NCI-H774 (cell line): Measurements from ENCODE around the gene CFAP221.

Source experiments
- DNase-seq: peaks from one replicate; lab custom pipeline; 2025; lab: John Stamatoyannopoulos, UW

The CFAP221 gene

DNA sequence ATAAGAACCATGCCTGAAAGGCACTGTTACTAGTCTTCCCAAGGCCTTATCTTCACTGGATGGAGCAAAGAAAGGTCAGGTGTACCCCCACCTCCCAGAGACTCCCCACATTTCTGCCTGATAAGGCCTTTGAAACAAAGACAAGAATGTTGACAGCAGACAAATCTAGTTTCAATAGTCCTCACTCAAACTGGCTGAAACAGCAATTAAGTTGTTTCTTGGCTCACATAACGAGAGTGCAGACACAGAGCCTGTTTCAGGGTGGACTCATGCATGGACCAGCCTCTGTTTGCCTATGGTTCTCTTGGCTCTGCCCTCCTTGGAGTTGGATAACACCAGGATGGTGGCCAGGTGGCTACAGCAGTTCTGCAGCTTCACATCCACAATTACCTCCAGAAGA, 7.5 kb upstream of the CFAP221 start:
- DNase-seq: no peak

DNA sequence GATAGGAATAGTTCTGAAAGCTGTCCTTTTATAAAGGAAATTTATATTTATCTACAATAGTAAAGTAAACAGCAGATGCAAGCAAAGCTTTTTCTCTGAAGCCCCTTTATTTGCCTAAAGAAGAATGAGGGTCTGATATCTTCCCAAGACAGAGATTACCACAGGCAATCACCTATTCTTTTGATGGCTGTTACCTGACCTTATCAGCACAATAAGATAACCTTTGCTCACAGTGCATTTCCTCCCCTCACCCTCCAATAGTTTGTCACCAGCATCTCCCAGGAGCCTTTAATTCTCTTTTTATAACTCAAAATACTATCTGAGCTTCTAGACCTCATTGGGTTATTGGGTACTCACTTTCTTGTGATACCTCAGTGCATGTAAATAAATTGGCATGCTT, 6.5 kb upstream of the CFAP221 start:
- no peak for DNase-seq

DNA sequence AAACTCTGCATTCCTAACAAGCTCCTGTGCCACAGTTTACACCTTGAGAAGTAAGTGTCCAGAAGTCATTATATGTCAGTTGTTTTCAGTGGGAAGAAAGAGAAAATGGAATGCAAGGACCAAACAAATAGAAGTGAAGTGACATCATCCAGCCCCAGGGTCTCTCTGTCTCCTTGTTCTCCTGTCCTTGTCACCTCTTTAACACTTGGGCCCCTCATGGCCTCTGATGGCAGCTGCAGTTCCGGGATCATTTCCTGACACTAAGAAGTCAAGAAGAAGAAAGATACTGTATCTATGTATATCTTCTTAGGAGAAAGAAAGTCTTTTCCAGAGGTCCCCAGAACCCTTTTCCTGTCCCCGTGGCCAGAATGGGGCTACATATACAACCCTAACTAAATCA, 2.8 kb upstream of the CFAP221 start:
- no peak for DNase-seq

DNA sequence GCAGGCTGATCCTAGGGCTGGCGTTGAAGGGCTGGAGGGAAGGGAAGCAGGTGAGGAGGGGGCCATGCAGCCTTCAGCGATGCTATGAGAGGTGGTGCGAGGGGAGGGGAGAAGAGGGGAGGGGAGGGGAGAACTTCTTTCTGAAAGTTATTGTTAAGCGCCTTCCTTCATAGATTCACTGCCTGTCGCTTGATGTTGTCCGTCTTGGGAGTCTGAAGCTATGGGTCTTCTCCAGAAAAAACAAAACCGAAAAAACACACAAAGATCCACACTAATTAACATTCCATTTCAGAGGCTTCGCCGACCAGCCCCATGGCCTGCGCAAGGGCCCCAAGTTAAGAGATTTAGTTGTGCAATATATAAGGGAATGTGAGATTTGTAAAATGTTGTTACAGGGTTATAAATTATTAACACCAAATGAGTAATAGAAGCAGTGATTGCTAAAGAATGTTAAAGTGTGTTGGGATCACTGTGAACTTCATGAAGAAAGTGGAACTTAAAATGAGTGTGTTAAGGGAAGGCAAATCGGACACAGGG, 758 bp downstream of the CFAP221 start:
- no peak for DNase-seq

DNA sequence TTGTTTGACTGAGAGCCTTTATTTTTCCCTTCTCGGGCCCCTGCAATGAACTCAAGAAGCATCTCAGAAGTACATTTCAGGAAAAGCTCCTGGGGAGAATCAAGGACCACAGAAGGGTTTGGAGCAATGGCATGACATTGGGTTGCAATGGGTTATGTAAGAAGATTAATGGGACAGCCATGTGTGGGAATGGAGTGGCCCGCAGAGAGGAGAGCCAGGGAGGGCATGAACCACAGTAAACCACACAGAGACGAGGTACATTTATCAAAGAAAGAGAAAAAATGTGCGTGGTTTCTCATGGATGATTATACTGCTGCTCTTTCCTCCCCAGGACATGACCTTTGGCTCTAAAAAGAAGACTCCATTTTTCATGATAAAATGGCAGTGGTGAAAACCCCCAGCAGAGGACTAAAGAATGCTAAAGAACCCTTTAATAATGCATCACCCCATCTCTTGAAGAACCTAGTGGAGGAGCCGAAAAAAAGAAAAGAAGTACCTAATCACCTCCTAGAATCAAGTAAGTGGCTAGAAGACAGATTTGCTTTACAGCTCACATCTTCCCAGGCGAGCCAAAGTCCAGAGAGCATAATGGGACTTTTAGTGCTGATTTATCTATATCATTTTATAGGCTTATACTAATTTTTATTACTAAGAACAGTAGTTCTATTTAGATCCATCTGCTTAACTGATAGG, 1.7 kb downstream of the CFAP221 start:
- no peak for DNase-seq

DNA sequence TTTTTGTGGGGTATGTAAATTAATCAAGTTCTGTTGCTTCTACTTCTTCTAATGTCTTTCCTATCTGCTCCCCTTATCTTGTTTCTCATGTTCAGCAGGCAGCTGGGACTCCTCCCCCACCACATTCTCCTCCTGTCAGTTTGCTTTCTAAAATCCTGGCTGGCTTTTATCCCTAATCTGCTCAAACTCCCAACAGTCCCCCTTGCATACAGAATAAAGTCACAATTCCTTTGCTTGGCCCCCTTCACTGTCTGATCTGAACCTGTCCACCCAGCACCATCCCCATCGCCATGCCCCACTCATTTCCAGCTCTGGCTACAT, 2.2 kb downstream of the CFAP221 start:
- no peak for DNase-seq

DNA sequence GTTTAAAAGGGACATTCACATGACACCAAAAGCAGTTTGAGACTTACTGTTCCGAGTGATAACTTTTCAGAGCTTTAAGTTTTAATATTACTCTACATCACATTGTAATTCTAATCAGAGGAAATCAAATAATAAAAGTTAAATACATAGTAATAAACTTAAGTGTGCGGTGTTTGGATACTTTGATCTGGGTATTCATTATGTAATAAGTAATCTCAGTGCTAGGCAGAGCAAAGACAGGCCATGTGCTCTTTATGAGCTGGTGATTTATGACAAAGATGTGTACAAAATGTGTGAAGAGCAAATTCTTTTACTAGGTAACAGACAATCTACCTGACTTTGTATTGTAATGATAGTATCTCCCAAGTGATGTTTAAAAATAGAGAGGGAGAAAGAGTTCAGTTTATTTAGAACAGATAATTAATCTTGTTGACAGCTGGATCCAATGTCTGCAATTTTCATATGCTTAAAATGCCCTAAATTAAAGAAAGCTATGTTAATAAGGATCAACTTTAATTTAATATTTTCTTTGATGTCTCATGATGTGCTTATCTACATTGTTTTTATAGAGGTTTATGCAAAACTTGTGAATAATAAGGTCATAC, 4.4 kb downstream of the CFAP221 start:
- no peak for DNase-seq

DNA sequence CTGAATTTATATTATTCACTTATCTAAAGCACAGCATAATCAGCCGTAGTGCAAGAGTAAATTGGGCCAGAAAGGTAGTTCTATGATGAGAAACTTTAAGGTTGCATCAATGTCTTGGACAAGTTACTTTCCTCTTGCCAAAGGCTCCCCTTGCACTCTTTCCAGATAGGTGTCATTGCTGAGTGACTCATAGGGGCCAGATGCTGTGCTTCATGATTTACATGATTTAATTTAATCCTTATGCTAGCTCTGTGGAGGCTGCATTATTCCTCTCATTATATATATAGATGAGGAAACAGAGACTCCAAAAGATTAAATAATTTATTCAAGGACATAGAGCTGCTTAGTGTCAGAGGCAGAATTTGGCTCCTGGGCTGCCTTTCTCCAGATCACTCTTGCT, 5.0 kb downstream of the CFAP221 start:
- DNase-seq: no peak

DNA sequence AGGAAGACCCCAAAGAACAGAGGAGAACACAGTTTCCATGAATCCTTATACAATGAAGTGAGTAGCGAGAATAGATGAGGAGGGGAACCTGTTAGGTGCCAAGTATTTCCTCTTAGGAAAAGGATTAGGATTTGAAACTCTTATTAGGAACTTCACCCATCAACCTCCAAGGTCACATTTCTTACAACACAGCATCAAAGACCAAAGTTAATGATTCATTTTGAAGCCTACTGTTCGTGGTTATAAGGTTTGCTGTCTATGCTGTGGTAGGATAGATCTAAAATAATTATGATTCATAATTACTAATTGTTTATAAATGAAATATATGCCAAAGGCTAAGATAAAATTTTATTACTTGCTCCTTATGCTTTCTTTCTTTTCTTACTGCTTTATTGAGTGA, 6.1 kb downstream of the CFAP221 start:
- DNase-seq: no peak

DNA sequence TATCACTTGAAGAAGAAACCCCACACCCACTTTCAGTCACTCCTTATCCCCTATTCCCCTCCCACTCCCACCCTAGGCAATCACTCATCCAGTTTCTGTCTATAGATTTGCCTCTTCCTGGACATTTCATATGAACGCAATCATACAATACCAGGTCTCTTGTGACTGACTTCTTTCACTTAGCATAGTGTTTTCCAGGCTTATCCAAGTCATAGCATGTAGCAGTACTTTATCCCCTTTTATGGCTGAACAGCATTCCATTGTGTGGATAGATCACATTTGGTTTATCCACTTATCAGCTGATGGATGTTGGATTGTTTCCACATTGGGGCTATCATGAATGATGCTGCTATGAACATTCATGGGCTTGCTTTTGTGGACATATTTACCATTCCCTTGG, 6.6 kb downstream of the CFAP221 start:
- no peak for DNase-seq

DNA sequence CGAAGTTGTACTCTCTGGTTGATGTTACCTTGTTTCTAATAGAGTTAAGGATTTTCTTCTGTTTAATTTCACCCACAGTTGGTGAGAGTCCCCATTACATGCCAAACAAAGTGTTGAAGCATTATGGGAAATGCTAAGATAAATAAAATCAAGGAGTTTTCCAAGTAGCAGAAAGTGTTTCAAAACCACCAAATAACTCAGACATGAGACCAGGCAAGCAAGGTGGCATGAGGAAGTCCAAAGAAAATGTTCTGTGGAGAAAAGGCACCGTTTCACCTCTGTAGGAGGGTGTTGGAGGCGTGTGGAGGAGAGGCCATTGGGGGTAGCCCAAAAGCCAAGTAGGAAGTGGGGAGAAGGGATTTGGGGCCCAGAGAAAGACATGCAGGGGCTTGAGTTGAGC, 8.7 kb downstream of the CFAP221 start:
- no peak for DNase-seq

DNA sequence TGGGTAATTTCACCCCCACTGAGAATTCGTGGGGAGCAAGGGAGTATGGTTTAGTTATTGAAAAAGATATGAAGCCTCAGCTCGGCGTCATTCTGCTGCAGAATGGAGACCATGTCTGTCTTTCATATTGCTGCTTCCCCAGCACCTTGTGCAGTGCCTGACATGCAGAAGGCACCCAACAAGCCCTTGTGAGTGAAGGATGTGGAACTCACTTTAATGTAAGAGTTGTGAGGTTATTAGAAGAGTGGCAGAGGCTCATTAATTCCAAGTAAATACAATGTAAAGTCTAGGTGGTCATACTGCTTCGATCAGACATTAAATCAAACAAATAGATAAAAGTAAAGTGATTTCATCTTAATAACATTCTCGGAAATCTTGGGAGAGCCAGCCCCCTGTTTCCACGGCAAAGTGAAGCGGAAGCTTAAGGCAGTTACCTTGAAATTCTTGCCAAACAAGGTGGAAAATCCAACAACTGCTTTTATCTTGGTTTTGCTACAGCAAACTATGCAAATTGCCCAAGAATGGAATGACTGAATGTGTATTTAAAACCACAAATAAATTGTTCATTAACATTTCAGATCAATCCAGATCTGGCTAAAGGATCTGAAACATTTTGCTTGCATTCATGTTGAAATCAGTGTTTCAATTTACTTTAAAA, 9.6 kb downstream of the CFAP221 start:
- DNase-seq: no peak

DNA sequence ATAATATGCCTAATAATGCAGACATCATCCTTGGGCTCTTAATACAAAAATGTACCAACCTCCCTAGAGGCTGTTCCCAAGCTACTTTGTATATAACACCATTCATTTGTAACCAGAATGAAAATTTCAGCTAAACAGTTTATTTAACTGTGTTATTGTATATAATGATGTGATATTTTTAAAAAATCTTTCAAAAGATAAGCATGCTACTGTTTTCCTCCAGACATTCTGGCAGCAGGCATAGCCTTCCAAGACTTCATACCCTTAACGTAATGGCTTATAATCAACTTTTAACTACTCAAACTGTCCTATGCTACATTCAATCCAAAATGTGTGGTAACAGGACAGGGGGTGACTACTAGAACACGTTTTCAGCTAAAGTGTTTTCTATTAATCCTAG, 21.2 kb downstream of the CFAP221 start:
- no peak for DNase-seq

DNA sequence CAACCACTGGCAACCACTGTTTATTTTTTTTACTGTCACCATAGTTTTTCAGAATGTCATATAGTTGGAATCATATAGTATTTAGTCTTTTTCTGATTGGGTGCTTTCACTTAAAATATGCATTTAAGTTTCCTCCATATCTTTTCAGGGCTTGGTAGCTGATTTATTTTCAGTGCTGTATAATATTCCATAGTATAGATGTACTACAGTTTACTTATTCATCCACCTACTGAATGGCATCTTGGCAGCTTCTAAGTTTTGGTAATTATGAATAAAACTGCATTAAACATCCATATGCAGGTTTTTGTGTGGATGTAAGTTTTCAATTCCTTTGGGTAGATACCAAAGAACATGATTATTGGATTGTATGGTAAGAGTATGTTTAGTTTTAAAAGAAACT, 23.0 kb downstream of the CFAP221 start:
- no peak for DNase-seq

DNA sequence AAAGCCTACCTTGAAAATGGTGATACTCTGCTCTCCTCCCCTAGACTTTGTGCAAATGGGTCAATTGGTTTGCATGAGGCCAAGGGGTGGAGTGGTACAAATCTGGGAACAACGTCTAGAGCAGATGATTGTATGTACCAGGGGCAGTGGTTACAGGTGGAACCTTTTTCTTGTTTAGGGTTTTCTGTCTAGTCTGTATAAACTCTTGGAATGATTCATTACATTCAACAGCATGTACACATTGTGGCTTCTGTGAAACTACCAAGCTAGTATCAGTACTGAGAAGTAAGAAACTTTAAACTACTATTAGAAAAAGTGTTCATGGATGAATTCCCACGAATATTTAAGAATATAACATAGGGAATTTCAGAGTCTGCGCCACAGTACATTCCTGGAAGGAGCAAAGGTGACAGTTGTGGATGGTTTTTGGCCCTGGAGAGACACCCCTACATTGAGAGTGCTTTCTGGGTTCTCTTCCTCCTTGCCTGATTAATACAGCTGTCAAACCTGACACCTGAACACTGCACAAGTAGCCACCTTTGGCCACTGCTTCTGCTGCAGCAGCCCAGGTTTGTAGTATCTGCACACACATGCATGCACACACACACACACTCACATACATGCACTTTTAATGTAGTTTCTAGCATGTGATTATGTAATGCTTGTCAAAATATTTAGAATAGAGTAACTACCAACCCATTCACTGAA, 30.0 kb downstream of the CFAP221 start:
- DNase-seq: no peak

DNA sequence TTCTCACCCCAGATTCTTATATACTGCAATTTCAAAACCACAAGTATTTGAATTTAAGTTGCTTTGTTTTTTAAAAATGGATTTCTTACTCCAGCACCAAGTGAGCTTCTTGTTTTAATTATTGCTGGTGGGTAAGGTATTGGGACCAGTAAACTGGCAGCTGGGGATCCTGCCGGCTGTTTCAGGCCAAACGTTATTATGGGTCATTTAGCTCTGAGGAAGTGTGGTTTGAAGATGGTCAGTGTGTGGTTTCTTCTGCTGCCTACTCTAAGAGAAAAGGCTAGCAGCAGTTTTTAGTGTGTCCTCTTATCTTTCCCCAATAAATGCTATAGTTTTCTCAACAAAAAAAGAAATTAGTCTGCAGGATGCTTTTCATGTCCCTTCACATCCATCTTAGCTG, 30.6 kb downstream of the CFAP221 start:
- DNase-seq: no peak

DNA sequence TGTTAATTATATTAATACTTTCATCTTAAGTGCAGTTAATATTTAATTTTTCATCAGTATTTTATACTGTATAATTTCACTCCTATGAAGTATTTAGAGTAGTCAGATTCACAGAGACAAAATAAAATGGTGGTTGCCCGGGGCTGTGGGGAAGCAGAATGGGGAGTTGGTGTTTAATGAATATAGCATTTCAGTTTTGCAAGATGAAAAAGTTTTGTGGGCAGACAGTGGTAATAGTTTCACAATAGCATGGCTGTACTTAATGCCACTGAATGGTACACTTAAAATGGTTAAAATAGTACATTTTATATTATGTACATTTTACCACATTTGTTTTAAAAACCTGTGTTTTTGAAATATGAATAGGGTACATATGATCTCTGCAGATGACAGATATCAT, 31.2 kb downstream of the CFAP221 start:
- DNase-seq: no peak

DNA sequence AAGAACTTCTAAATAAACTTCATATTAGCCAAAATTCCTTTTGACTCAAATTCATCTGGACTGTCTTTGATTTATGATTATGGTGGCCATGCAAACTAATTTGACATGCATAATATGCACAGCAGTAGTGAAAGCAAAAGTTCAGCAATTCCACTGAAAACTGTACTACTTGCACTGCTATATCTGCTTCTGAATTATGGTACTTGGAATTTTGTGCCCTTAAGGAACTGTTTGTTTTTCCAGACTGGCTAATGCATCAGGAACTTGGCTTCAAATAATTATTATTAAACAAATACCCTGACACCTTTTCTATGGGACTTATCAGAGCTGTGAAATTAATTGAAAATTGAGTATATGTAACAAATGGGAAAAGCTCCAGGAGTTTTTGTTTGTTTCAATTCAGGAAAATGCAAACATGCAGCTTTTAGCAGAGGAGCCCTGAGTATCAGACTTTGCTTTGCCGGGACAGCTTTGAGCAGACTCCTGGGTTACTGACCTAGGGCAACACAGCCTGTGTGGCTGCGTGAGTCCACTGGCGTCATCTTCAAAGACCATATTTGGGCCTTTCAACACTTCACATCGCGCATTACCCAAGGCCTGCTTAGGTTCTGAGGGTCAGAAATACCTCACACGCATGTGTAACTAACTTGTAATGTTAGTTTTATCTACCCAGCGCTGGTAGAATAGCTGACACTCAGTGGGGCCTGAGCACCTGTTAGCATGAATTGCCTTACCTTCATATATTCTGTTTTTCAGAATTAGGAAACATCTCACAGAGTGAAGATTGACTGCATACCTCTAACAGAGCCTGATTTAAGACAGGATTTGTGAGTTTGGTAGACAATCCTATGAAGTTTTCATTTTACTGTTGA, 35.4 kb downstream of the CFAP221 start:
- no peak for DNase-seq

DNA sequence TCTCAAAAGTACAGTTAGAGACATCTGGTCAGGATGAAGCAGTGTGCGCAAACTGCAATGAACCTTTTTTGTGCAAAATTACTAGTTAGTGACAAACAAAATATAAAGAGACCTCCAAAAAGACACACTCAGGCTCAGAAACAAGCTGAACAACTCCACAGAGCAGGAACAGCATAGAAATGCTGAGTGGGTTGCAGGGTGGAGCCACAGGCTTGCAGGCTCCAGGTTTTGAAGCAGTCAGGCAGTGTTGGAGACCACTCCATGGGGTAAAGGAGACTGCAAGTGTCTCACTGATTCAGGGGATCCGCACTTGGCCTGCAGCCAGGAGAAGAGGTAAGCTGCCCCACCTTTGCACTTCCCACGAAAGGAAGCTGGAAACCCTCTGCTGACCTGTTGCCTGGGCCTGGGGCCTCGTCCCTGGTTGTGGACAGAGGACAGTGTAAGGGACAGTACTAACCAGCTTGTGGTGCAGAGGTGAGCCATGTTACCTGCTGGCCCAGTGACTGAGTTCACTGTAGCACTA, 36.4 kb downstream of the CFAP221 start:
- DNase-seq: no peak

DNA sequence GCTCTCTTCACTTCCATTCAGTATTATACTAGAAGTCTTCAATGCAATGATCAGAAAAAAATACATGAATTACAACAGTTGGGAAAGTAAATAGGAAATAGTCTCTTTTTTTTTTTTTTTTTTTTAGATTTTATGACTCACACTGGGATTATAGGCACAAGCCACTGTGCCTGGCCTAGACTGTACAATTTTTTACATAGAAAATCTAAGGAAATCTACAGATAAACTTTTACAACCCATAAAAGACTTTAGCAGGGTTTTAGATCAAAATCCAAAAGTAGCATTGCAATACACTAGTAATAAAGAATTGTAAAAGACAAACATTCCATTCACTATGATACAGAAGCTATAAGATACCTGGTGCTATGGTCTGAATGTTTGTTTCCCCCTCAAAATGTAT, 39.0 kb downstream of the CFAP221 start:
- DNase-seq: no peak

DNA sequence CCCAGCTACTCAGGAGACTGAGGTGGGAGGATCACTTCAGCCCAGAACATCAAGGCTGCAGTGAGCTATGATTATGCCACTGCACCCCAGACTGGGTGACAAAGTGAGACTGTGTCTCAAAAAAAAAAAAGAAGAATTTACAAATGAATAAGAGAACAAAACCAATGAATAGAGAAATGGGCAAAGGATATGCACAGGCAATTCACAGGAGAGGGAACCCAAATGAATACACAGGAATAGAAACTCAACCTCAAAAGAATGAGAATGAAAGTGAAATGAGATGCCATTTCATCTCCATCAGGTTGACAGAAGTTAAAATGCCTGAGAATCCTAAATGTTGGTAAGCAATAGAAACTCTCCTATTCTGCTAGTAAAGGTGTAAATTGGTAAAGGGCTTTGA, 40.2 kb downstream of the CFAP221 start:
- DNase-seq: no peak

DNA sequence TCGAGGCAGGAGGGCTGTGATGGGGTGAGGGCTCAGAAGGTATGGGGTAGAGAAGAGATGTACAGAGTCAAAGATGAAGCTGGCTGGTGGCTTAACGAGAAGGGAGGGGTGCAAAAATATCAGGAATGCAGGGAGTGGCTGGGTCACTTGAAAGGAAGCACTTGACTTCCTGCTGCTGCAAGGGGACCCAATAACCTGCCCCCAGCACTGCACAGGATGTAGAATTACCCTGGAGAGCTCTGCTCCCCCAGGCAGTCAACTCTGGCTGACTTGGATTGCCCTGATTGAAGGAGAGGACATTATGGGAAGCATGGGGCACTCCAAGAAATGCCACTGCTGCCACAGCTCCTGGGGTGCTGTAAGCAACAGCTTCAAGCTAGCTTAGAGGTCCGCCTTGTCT, 41.8 kb downstream of the CFAP221 start:
- no peak for DNase-seq
